ENCODE results near the gene GOLGA8Q. TPM values are rescaled to one million over a fixed set of nuclear protein-coding genes. Genes with fewer than 3 reads are reported as not detected.
"Not testable (repeated sequence)": the region's sequence is repeated elsewhere in the genome, so short reads cannot be mapped to it uniquely, and the experiment has no call there.

GOLGA8Q gene
- total RNA-seq: 0.13 TPM in 2 replicates

- not testable (repeated sequence) for DNase-seq (ENCODE audit: low read depth in 2 of 2)
Observed at GRCh38 chr15:30551750-30552149, at the start of gene GOLGA8Q. TSS of gene GOLGA8Q (plus strand) at chr15:30552050. CDS start at chr15:30552078, 28 bp downstream.

- not testable (repeated sequence) for DNase-seq (ENCODE audit: low read depth in 2 of 2)
Observed at GRCh38 chr15:30502904-30503781, 48.7 kb upstream of the GOLGA8Q start.

- DNase-seq (ENCODE audit: low read depth in 2 of 2): not testable (repeated sequence)
Observed at GRCh38 chr15:30504162-30504843, 47.5 kb upstream of the GOLGA8Q start.

GRCh38 chr15:30514545-30514944, 37.3 kb upstream of the GOLGA8Q start:
- DNase-seq (ENCODE audit: low read depth in 2 of 2): not testable (repeated sequence)

- not testable (repeated sequence) for DNase-seq (ENCODE audit: low read depth in 2 of 2)
Observed at GRCh38 chr15:30523453-30524243, 28.2 kb upstream of the GOLGA8Q start.

- not testable (repeated sequence) for DNase-seq (ENCODE audit: low read depth in 2 of 2)
Observed at GRCh38 chr15:30525912-30526311, 25.9 kb upstream of the GOLGA8Q start.

GRCh38 chr15:30529049-30529448, 22.8 kb upstream of the GOLGA8Q start:
- not testable (repeated sequence) for DNase-seq (ENCODE audit: low read depth in 2 of 2)

- not testable (repeated sequence) for DNase-seq (ENCODE audit: low read depth in 2 of 2)
Observed at GRCh38 chr15:30566949-30567348, 15.1 kb downstream of the GOLGA8Q start.

GRCh38 chr15:30573012-30573491, 21.2 kb downstream of the GOLGA8Q start:
- DNase-seq (ENCODE audit: low read depth in 2 of 2): not testable (repeated sequence)

- not testable (repeated sequence) for DNase-seq (ENCODE audit: low read depth in 2 of 2)
Observed at GRCh38 chr15:30579394-30579970, 27.6 kb downstream of the GOLGA8Q start.

- DNase-seq (ENCODE audit: low read depth in 2 of 2): not testable (repeated sequence)
Observed at GRCh38 chr15:30580716-30581115, 28.9 kb downstream of the GOLGA8Q start.

- not testable (repeated sequence) for DNase-seq (ENCODE audit: low read depth in 2 of 2)
Observed at GRCh38 chr15:30598953-30599352, 47.1 kb downstream of the GOLGA8Q start.

GRCh38 chr15:30603796-30604195, 51.9 kb downstream of the GOLGA8Q start, which contains the start of gene GOLGA8H:
TSS of gene GOLGA8H (plus strand) at chr15:30604028. CDS start at chr15:30604126, 98 bp downstream.
- not testable (repeated sequence) for DNase-seq (ENCODE audit: low read depth in 2 of 2)

Other genes with a start within 250 kb of the GOLGA8Q start
- 0.76 and 1.7 TPM in 2 replicates for gene CHRFAM7A, start 158.5 kb upstream of the GOLGA8Q start, total RNA-seq
- gene GOLGA8R, start 137.8 kb upstream of the GOLGA8Q start, total RNA-seq: 0.25 and 0.26 TPM in 2 replicates
- 0.63 and 0.64 TPM in 2 replicates for gene GOLGA8H, start 52.0 kb downstream of the GOLGA8Q start, total RNA-seq

All from dermis microvascular lymphatic vessel endothelial cell (primary cell).